Fibroblast of lung (primary cell): ENCODE data around the gene USP24.

Source experiments
- CTCF ChIP-seq, 2 donors: IDR thresholded peaks in 1 of 2; conservative IDR thresholded peaks in 1 of 2; 1 replicate in 1 of 2; 2 replicates in 1 of 2; pipeline ENCODE4 v1.5.1; 2011 to 2012; ENCODE audit warnings: low read length in 2 of 2, control low read depth in 1 of 2, inconsistent platforms in 1 of 2, low read depth in 1 of 2, mild to moderate bottlenecking in 1 of 2
- EZH2 ChIP-seq: IDR thresholded peaks from 2 replicates; pipeline ENCODE4 v1.5.1; 2012; ENCODE audit warnings: low read length, control low read depth, mild to moderate bottlenecking; ENCODE audit errors: missing control alignments

- TF ChIP-seq CTCF (conservative IDR thresholded peaks at IDR 0.05 in 1 of 2, IDR thresholded peaks at IDR 0.05 in 1 of 2; ENCODE audit: low read depth in 1 of 2, low read length in 2 of 2) = no peak
- TF ChIP-seq EZH2 = no peak
Measured at GRCh38 chr1:55074455-55074854, 140.7 kb downstream of the USP24 start.
